ENCODE measurements around the gene PAOX. TPM values are rescaled to one million over a fixed set of nuclear protein-coding genes. Genes with fewer than 3 reads are reported as not detected.
A peak's percentile ranks its signal among the peaks of the same experiment; 100 is the strongest.

PAOX gene
- total and polyA plus RNA-seq, 9 of the 15 experiments (the other 6 are each of a cell fraction or from before 2014, with no cell fraction given): 0.80 to 6.4 (median 2.6) TPM

GRCh38 chr10:133373174-133374090, 5.6 kb upstream of the PAOX start, which contains the start of gene ECHS1 (continued):
- TF ChIP-seq IRF9 (tag; IDR thresholded peaks at IDR 0.05) (no peak), ZBTB11 (CRISPR knock-in tag; IDR thresholded peaks at IDR 0.05) (no peak)
- TF ChIP-seq, protein P1, sequence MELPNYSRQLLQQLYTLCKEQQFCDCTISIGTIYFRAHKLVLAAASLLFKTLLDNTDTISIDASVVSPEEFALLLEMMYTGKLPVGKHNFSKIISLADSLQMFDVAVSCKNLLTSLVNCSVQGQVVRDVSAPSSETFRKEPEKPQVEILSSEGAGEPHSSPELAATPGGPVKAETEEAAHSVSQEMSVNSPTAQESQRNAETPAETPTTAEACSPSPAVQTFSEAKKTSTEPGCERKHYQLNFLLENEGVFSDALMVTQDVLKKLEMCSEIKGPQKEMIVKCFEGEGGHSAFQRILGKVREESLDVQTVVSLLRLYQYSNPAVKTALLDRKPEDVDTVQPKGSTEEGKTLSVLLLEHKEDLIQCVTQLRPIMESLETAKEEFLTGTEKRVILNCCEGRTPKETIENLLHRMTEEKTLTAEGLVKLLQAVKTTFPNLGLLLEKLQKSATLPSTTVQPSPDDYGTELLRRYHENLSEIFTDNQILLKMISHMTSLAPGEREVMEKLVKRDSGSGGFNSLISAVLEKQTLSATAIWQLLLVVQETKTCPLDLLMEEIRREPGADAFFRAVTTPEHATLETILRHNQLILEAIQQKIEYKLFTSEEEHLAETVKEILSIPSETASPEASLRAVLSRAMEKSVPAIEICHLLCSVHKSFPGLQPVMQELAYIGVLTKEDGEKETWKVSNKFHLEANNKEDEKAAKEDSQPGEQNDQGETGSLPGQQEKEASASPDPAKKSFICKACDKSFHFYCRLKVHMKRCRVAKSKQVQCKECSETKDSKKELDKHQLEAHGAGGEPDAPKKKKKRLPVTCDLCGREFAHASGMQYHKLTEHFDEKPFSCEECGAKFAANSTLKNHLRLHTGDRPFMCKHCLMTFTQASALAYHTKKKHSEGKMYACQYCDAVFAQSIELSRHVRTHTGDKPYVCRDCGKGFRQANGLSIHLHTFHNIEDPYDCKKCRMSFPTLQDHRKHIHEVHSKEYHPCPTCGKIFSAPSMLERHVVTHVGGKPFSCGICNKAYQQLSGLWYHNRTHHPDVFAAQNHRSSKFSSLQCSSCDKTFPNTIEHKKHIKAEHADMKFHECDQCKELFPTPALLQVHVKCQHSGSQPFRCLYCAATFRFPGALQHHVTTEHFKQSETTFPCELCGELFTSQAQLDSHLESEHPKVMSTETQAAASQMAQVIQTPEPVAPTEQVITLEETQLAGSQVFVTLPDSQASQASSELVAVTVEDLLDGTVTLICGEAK (IDR thresholded peaks at IDR 0.05): 0 out of 2 replicates have a peak, but pooled peaks have one; percentile 14
- TF ChIP-seq, protein P1 (CRISPR knock-in tag; IDR thresholded peaks at IDR 0.05): no peak
- TF ChIP-seq, protein P2, sequence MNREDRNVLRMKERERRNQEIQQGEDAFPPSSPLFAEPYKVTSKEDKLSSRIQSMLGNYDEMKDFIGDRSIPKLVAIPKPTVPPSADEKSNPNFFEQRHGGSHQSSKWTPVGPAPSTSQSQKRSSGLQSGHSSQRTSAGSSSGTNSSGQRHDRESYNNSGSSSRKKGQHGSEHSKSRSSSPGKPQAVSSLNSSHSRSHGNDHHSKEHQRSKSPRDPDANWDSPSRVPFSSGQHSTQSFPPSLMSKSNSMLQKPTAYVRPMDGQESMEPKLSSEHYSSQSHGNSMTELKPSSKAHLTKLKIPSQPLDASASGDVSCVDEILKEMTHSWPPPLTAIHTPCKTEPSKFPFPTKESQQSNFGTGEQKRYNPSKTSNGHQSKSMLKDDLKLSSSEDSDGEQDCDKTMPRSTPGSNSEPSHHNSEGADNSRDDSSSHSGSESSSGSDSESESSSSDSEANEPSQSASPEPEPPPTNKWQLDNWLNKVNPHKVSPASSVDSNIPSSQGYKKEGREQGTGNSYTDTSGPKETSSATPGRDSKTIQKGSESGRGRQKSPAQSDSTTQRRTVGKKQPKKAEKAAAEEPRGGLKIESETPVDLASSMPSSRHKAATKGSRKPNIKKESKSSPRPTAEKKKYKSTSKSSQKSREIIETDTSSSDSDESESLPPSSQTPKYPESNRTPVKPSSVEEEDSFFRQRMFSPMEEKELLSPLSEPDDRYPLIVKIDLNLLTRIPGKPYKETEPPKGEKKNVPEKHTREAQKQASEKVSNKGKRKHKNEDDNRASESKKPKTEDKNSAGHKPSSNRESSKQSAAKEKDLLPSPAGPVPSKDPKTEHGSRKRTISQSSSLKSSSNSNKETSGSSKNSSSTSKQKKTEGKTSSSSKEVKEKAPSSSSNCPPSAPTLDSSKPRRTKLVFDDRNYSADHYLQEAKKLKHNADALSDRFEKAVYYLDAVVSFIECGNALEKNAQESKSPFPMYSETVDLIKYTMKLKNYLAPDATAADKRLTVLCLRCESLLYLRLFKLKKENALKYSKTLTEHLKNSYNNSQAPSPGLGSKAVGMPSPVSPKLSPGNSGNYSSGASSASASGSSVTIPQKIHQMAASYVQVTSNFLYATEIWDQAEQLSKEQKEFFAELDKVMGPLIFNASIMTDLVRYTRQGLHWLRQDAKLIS (CRISPR knock-in tag; IDR thresholded peaks at IDR 0.05): no peak

Data from K562 (cell line).